ENCODE data around the gene KATNAL2.

Gene KATNAL2

GRCh38 chr18:47120428-47120827, 203.0 kb downstream of the KATNAL2 start:
- Mint-ChIP-seq H3K27ac (no peak overlapping the region), H3K27me3 (no peaks in the 10 kb centered on the region), H3K4me1 (ENCODE audit: low read depth in 2 of 2) (peaks cover 6 to 13% of the 10 kb centered on the region in 2 donors), H3K4me3 (no peak overlapping the region), H3K36me3 (ENCODE audit: insufficient read depth) (peaks cover 8% of the 10 kb centered on the region), H3K9me3 (no peaks in the 10 kb centered on the region)
- DNase-seq = no peak
- ATAC-seq (replicated peaks) = no peak

DNA sequence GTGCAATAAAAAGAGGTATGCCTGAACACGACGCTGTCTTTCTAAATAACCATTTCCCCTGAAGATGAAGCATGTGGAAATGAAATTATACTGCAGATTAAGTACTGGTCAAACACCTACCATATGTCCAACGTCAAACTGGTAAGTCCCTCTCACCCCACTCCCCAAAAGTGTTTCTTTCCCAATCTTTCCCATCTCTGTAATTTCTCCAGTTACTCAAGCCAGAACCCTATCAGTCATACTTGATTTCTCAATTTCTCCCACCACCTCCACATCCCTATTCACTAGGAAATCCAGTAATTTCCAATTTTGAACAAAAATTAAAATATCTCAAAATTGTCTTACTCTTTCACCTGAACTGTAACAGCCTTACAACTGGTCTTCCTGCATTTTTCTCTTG, 203.7 kb downstream of the KATNAL2 start:
- no peak for ATAC-seq (replicated peaks)
- no peaks in the 10 kb centered on the region for H3K27me3 Mint-ChIP-seq
- peak overlapping the region in 1 of 2 donors; percentile 2 for H3K27ac Mint-ChIP-seq
- DNase-seq = no peak
- no peaks in the 10 kb centered on the region for H3K9me3 Mint-ChIP-seq
- no peak overlapping the region for H3K4me3 Mint-ChIP-seq
- peaks cover 6 to 13% of the 10 kb centered on the region in 2 donors for H3K4me1 Mint-ChIP-seq (ENCODE audit: low read depth in 2 of 2)
- peaks cover 4% of the 10 kb centered on the region for H3K36me3 Mint-ChIP-seq (ENCODE audit: insufficient read depth)

DNA sequence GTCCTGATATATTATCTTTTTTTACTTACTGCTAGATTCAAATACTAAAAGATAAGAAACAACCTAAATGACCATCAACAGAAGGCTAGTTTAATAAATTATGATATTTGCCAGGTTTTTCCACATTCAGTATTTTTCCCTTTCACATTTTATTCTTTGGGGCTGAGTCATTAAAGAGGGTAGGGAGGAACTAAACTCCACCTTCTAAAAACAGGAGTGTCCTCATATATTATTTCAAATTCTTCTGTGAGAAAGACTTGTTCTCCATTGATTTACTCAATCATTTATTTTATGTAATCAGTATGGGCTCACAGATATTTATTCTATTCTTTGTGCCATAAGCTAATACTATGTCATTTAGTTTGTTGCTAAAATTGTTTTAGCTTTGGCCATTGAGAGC, 223.9 kb downstream of the KATNAL2 start:
- no peaks in the 10 kb centered on the region for H3K27me3 Mint-ChIP-seq
- H3K27ac Mint-ChIP-seq = no peak overlapping the region
- no peak for ATAC-seq (replicated peaks)
- no peaks in the 10 kb centered on the region for H3K9me3 Mint-ChIP-seq
- peaks cover 7 to 36% of the 10 kb centered on the region in 2 donors for H3K4me1 Mint-ChIP-seq (ENCODE audit: low read depth in 2 of 2)
- no peak overlapping the region for H3K4me3 Mint-ChIP-seq
- DNase-seq = no peak
- H3K36me3 Mint-ChIP-seq (ENCODE audit: insufficient read depth) = peaks cover 6% of the 10 kb centered on the region

DNA sequence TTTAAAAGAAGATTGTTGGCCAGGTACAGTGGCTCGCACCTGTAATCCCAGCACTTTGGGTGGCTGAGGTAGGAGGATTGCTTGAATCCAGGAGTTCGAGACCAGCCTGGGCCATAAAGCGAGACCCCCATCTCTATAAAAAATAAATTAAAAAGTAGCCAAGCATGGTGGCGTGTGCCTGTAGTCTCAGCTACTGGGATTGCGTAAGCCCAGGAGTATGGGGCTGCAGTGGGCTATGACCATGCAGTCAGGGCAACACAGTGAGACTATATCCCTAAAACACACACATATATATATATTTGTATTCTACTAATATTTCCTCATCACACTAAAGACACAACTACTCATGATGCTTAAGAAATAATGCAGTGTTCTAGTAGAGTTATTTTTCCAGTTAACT, 225.8 kb downstream of the KATNAL2 start:
- no peak overlapping the region for H3K27ac Mint-ChIP-seq
- H3K4me1 Mint-ChIP-seq (ENCODE audit: low read depth in 2 of 2) = peaks cover 15 to 44% of the 10 kb centered on the region in 2 donors
- ATAC-seq (replicated peaks) = no peak
- H3K27me3 Mint-ChIP-seq = no peaks in the 10 kb centered on the region
- no peaks in the 10 kb centered on the region for H3K9me3 Mint-ChIP-seq
- H3K36me3 Mint-ChIP-seq (ENCODE audit: insufficient read depth) = no peaks in the 10 kb centered on the region
- DNase-seq = no peak
- no peak overlapping the region for H3K4me3 Mint-ChIP-seq

DNA sequence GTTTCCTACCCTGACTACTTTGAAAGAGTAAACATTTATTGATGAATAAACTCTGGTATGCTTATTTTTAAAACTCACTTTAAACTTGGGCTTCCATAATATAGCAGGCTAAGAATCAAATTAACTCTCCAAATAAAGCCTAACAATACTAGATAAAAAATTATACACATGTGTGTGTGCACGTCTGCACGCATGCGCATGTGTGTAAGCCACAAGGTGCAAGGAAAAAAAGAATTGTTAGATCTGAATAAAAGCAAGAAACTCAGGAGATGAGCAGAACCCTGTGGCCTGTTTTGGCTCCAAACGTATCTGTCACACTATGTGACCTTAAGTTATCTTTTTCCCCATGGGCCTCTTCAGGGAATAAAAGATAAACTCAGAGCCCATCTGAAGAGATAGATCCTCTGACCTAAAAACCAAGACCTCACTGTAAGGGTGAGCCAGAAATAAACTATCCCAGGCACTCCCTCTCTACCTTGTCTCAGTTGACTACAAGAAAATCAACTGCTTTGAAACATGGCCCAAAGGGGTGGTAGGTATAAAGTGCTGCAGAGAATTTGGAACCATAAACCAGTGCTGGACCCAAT, 226.6 kb downstream of the KATNAL2 start:
- DNase-seq = no peak
- Mint-ChIP-seq H3K27ac (no peak overlapping the region), H3K4me3 (no peak overlapping the region), H3K27me3 (no peaks in the 10 kb centered on the region), H3K4me1 (ENCODE audit: low read depth in 2 of 2) (peaks cover 22 to 47% of the 10 kb centered on the region in 2 donors), H3K36me3 (ENCODE audit: insufficient read depth) (no peaks in the 10 kb centered on the region), H3K9me3 (no peaks in the 10 kb centered on the region)
- no peak for ATAC-seq (replicated peaks)

DNA sequence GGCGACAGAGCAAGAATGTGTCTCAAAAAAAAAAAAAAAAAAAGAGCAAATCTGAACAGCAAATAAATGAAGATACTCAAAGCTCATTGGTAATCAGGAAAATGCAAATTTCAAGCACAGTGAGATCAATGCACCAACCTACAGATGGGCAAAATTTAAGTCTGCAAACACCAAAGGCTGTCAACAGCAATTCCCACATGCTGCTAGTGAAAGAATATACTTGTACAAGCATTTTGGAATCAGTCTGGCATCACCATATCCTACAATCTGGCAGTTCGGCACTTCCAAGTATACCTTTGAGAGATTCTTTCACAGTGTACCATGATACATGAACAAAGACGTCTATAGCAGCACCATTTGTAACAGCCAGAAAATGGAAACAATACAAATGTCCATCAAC, 228.8 kb downstream of the KATNAL2 start:
- Mint-ChIP-seq H3K27me3 (no peaks in the 10 kb centered on the region), H3K27ac (no peak overlapping the region), H3K9me3 (no peaks in the 10 kb centered on the region), H3K36me3 (ENCODE audit: insufficient read depth) (peaks cover 10% of the 10 kb centered on the region), H3K4me3 (no peak overlapping the region), H3K4me1 (ENCODE audit: low read depth in 2 of 2) (peaks cover 39 to 64% of the 10 kb centered on the region in 2 donors)
- ATAC-seq (replicated peaks) (no peak), DNase-seq (no peak)

DNA sequence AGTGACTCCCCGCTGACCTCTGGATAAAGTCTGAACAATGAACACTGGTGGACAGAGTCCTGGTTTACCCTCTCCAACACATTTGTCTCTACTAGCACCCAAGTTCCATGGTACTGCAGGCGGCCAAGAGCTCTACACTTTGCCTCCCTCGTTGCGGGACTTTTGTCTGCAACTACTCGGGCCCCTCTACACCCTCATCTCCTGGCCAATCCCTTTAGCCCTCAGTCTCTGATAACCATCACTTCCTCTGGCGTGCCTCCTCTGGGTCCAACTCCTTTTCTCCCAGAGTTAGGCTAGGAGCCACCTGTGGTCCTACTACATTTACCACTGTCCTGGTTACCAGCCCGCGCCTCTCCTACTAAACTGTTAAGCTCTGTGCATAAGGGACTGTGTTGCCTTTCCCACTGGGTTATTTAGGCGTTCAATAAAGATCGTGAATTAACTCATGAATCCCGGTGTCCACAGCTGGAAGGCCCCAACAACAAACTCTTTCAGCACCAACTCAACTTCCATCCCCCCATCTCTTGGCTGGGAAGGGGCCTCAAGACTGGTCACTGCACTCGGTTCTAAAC, 232.1 kb downstream of the KATNAL2 start:
- ATAC-seq (replicated peaks) (no peak), DNase-seq (no peak)
- H3K36me3 Mint-ChIP-seq (ENCODE audit: insufficient read depth) = peaks cover 10% of the 10 kb centered on the region
- no peaks in the 10 kb centered on the region for H3K9me3 Mint-ChIP-seq
- peaks cover 43 to 55% of the 10 kb centered on the region in 2 donors for H3K4me1 Mint-ChIP-seq (ENCODE audit: low read depth in 2 of 2)
- H3K27ac Mint-ChIP-seq = peak overlapping the region; percentile 96 to 97
- no peaks in the 10 kb centered on the region for H3K27me3 Mint-ChIP-seq
- H3K4me3 Mint-ChIP-seq = peak overlapping the region; percentile 91 to 96

GRCh38 chr18:47150029-47150823, 232.8 kb downstream of the KATNAL2 start, which contains the start of gene HDHD2:
Gene HDHD2 (minus strand): TSS chr18:47150500. CDS start chr18:47136439, 14,061 bp downstream.
- ATAC-seq (replicated peaks) = peak; percentile 85
- Mint-ChIP-seq H3K27ac (peak within 1 kb of the TSS; percentile 96 to 97), H3K4me3 (peak within 1 kb of the TSS; percentile 91 to 96), H3K36me3 (ENCODE audit: insufficient read depth) (peaks cover 10% of the 10 kb centered on the region), H3K4me1 (ENCODE audit: low read depth in 2 of 2) (peaks cover 43 to 49% of the 10 kb centered on the region in 2 donors), H3K9me3 (no peaks in the 10 kb centered on the region), H3K27me3 (no peaks in the 10 kb centered on the region)
- DNase-seq = peak; percentile 46 to 60 (median 56)

- ATAC-seq (replicated peaks) (peak; percentile 6), DNase-seq (no peak)
- Mint-ChIP-seq H3K27me3 (no peaks in the 10 kb centered on the region), H3K4me3 (peak overlapping the region; percentile 91 to 96), H3K9me3 (no peaks in the 10 kb centered on the region), H3K27ac (peak overlapping the region; percentile 96 to 97), H3K4me1 (ENCODE audit: low read depth in 2 of 2) (peaks cover 38 to 42% of the 10 kb centered on the region in 2 donors), H3K36me3 (ENCODE audit: insufficient read depth) (peaks cover 10% of the 10 kb centered on the region)
These were observed 233.5 kb downstream of the KATNAL2 start for GRCh38 chr18:47150824-47151366.

DNA sequence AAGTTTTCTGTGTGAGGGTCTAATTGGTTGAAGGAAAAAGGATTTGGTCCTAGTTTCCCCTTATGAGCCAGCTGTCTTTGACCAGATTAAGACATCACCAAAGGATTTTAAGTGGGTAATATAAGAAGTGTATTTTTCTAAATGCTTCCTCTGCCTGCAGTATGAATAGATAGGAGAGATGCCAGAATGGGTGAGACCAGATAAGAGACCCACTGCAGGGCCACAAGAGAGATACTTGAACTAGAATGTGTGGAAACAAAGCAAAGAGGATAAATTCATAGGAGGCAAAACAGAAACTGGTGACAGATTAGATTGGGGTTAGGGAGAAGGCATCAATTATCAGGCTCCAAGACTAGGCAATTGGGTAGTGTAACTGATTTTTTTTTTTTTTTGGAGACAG, 234.0 kb downstream of the KATNAL2 start:
- Mint-ChIP-seq H3K36me3 (ENCODE audit: insufficient read depth) (peaks cover 10% of the 10 kb centered on the region), H3K27me3 (no peaks in the 10 kb centered on the region), H3K27ac (peak overlapping the region; percentile 96 to 97), H3K9me3 (no peaks in the 10 kb centered on the region), H3K4me3 (peak overlapping the region; percentile 91 to 96), H3K4me1 (ENCODE audit: low read depth in 2 of 2) (peaks cover 35 to 38% of the 10 kb centered on the region in 2 donors)
- DNase-seq (no peak), ATAC-seq (replicated peaks) (no peak)

All from effector memory CD8-positive, alpha-beta T cell (primary cell).